SU-DHL-6 (cell line): ENCODE data around the gene BPIFA2.

Experiments
- EZH2phosphoT487 ChIP-seq: fragments of 200-600 bp; sonication (generic), shearing (Covaris generic); conservative IDR thresholded peaks from 2 replicates; pipeline ENCODE4 v1.6.1; 2018; ENCODE audit warnings: mild to moderate bottlenecking, antibody characterized with exemption, low read length, moderate library complexity, mixed read lengths
- TF ChIP-seq, protein P1 (sequence below): fragments of 200-600 bp; sonication (generic); IDR thresholded peaks from one replicate; pipeline ENCODE4 v1.5.1; 2017; ENCODE audit warnings: antibody characterized with exemption, mild to moderate bottlenecking, low read length, moderate library complexity; ENCODE audit not compliant: insufficient read depth, poor library complexity, severe bottlenecking

DNA sequence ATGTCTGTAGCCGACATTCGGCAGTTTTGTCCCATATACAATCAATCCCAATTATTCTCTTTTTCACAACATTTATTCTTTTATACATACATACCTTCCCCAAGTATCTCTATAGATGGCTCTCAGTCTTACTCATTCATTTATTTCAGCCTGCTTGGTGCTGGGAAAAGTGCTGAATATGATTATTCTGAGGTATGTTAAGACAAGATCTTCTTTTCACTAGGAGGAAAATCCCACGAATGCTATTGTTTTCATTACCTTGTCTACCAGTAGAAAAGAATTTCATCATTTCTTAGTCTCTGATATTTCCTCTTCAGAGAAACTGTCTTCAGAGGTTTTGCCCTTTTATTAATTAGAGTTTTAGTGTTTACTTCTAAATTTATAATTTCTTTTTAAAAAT, 35.5 kb downstream of the BPIFA2 start:
- no peak for TF ChIP-seq EZH2phosphoT487
- TF ChIP-seq, protein P1, sequence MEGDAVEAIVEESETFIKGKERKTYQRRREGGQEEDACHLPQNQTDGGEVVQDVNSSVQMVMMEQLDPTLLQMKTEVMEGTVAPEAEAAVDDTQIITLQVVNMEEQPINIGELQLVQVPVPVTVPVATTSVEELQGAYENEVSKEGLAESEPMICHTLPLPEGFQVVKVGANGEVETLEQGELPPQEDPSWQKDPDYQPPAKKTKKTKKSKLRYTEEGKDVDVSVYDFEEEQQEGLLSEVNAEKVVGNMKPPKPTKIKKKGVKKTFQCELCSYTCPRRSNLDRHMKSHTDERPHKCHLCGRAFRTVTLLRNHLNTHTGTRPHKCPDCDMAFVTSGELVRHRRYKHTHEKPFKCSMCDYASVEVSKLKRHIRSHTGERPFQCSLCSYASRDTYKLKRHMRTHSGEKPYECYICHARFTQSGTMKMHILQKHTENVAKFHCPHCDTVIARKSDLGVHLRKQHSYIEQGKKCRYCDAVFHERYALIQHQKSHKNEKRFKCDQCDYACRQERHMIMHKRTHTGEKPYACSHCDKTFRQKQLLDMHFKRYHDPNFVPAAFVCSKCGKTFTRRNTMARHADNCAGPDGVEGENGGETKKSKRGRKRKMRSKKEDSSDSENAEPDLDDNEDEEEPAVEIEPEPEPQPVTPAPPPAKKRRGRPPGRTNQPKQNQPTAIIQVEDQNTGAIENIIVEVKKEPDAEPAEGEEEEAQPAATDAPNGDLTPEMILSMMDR, result no peak
